ENCODE results near the gene MKI67.

DNA sequence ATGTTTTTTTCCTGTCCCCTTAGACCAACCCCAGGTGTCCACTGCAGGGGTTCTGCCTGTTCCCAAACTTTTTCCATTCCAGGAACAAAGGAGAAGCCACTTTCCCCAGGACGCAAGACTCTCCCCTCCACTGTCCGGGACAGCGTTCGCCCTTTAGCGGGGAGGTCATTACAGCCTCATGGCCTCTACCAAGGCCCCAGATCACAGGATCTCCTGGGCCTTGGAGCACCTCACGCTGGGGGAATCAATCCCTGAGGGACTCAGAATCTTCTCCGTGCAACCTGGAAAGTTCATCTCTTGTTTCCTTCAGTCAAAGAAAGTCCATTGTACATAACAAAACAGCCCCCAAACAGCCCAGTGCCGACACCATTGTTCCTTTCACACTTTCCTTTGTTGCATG lies 41.2 kb downstream of the MKI67 start:
- TF ChIP-seq POLR2AphosphoS5 (IDR thresholded peaks at IDR 0.05) (no peak), POLR2A (IDR thresholded peaks at IDR 0.05) (no peak), CTCF (IDR thresholded peaks at IDR 0.05) (no peak)
